Esophagus mucosa (tissue), 1 donor: ENCODE data around the gene CST11. TPM values are rescaled to one million over a fixed set of nuclear protein-coding genes. Genes with fewer than 3 reads are reported as not detected.

Experiments
- ATAC-seq: fragments of 200-7000 bp; cut with Tn5 transposase; one replicate; pipeline ENCODE4 v1.9.1; 2020
- total RNA-seq: library from RNA; stranded (reverse); gene quantifications from one replicate; pipeline ENCODE4 v1.2.4, GENCODE V29; 2023
- donor health status: DM: yes; HTN: yes; CAD: no.

Gene CST11
- total RNA-seq, 1 donor from 2014 or later = not detected

DNA sequence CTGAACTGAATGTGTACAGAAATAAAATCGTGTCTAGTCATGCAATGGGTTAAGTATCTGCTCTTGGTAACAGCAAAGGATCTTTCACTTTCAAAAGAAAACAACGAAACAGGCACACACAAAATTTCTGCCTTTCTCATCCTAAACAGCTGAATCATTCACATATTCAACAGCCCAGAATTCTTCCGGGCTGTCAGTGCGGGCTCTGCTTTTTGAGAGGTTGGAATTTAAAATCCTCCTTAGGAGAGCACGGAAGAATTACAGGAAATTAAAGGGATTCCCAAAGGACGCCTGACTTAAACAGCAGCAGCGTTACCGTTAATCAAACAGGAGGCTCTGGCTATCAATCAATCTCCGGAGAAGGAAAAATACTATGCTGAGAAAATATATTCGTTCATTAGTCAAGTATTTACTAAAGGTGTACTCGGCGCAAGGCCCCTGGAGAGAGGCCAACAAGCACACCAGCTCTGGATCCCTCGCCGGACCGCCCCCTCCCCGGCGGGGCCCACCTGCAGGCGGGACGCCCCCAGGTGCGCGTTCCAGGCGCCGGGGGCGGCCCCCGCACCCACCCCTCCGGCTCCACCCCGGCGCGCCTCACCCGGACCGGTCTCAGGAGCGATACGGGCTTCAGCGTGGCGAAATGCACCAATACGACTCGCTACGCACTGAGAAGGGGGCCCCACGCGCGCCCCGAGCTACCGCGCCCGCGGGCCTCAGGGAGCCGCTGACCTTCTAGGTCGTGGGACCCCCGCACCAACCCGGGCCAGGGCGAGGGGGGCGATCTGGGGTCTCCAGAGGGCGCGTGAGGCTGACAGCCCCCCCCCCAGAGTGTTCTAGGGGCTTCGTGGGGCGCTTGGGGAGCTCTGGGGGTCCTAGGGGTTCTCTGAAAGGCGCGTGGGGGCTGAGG lies 32.4 kb downstream of the CST11 start:
- ATAC-seq = peak; percentile 50

DNA sequence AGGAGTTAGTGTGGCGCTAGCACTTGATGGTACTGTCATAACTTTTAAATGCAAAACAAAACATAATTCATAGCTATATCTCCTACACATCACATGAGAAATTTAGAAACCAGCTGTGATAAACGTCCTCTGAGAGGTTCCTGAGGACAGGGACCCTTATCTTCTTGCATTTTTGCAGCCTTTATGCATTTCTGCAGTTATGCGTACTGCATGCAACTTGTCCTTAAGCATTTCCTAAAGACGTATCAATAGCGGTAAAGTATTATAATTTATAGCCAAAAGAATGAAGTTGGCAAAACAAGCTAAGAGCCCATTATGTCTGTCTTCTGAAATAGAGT lies 33.0 kb downstream of the CST11 start:
- ATAC-seq = no peak

DNA sequence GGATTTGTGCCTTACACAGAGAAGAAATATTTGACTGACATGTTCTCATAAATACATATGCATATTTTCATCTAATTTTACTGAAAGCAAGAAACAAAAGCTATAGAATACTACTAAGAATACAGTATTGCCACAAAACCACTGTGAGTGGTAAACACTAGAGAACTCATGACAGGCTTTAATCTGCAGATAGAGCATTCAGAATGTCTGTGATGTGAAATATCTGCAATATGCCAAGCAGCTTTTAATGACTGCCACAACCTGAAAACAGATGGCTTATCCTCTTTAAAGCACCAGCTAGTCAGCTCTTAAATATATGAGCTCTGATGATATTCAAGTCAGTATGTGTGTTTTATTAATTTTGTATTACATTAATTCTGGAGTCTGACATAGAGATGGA lies 34.8 kb downstream of the CST11 start:
- ATAC-seq = no peak

DNA sequence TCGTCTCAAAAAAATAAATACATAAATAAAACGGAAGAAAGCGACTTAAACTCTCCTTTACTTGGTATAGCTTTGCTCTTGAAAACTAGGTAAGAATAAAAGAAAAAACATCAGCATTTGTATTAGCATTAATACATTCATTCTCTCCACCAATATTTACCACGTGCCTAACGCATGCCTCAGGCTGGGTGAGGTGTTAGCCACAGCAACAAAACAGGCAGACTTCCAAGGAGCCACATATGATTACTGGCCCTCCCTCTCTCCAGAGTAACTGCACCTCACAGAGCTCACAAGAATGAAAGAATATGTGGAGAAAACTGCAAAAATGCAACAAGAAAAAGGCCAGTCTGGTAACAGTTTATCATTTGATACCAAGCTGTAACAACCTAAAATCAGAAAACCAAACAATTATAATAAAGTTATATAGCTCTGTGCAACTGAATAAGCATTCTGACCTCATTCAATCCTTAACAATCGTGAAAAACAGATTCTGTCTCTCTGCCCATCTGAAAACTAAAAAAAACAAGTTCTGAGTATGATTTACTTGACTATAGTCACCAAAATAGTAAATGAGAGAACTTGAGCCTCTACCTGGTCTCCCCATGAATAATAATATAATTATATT lies 36.6 kb downstream of the CST11 start:
- no peak for ATAC-seq

DNA sequence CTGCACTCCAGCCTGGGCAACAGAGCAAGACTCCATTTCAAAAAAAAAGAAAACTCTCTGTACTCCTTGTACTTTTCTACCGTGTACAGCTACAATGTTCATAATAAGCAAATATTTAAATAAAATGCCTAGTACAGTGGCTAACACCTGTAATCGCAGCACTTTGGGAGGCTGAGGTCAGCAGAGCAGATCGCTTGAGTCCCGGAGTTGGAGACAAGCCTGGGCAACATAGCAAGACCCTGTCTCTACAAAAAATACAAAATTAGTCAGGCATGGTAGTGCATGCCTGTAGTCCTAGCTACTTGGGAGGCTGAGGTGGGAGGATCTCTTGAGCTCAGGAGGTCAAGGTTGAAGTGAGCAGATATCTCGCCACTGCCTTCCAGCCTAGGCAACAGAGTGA lies 37.1 kb downstream of the CST11 start:
- no peak for ATAC-seq

DNA sequence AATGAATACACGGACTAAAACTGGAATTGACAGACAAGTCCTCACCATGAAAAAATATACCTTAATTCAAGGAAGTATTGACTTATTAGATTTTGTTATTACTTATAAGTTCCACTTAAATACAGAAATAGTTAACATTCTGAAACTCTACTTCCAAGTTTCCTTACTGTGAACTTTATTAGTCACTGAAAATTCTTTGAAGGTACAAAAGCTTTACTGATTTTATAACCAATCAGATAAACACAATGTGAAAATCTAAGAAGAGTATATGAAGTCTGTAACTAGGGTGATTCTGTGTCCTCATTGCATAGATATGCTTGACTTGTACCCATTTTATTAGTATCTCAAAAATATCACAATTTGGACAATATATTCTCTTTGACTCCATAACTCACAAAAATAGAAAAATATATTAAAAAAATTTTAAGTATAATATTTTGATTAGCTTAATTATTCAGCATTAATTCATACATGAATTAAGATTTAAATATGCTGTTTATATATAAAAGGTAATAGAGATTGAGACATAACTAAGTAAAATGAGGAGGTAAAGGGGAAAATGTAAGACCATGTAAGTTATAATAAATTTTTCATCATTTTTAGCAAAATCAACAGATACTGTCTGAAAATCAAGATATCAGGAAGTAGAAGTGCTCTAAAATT lies 38.0 kb downstream of the CST11 start:
- ATAC-seq = no peak

DNA sequence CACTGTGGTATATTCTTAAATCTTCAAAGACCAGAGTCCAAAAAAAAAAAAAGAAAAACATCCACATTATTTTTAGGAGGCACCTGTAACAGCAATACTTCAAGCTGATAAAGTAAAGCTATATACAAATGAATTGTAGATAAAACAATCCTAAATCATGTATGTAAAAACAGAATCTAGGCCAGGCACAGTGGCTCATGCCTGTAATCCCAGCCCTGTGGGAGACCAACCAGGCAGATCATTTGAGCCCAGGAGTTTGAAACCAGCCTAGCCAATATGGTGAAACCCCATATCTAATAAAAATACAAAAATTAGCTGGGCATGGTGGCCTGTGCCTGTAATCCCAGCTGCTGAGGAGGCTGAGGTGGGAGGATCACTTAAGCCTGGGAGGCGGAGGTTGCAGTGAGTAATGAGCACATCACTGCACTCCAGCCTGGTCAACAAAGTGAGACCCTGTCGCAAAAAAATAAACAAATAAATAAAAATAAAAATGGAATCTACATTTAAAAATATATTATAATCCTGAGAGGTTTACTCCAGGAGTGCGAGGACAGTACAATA lies 38.7 kb downstream of the CST11 start:
- ATAC-seq = no peak

DNA sequence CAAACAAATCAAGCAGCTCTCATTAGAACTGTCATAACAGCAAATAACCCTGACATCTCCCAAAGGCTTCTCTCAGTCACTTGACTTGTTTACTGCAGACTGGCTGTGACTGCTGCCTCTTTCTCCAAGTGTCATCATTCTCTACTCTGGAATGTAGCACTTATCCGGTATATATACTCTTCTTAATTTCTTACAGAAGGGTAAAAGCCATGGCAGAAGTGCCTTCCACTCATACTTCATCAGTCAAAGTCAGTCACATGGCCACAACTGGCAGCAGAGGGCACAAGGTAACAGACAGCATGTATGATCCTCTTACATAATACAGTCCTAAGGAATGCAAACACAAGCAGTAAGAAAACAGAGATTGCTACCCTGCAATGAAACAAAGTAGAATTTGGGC lies 40.6 kb downstream of the CST11 start:
- ATAC-seq = no peak

DNA sequence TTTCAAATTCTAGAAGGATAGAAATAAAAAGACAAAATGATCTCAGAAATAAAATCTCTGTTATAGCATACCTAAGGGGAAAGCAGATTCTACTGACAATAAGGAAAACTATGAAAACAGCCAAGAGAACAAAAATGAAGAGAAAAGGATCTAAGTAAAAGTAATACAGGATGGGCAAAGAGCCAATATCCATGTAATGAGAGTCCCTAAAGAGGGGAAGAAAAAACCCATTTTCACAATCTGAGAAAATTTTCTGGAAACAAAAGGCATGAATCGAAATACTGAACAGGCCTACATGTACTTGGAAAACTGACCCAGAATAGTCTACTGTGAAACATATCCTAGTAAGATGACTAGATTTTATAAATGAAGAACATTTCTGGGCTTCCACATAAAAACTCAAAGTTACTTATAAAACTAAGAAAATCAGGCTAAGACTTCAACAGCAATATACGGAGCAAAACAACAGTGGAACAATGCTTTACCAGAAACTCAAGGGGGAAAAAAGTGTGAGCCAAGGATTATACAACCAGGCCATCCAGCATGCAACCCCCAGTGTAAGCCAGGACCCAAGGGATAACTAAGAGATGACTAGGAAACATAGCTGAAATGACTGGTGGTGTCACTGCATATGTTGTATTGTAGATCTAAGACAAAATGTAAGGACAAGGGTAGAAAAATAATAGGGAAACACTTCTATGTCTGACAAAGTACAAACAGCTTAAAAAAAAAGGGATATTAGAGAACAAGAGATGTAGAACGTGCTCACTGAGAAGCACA lies 41.6 kb downstream of the CST11 start:
- ATAC-seq = no peak

DNA sequence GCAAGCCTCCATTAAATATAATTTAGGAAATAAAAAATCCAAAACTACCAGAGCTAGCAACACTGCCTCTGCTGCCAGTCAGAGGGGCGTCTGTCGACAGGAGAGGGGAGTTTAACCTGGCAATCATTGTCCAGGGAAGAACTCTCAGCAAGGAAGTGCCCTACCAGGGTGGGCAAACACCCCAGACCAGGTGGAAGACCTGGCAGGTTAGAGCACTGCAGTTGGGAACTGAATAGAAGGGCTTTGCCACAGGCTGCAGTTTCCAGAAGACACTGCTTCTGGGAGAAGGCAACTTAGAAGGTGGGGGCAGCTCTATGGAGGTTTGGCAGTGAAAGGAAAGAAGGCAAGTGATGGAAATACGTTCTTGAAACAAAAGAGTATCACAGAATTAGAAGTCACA lies 42.9 kb downstream of the CST11 start:
- ATAC-seq = no peak

DNA sequence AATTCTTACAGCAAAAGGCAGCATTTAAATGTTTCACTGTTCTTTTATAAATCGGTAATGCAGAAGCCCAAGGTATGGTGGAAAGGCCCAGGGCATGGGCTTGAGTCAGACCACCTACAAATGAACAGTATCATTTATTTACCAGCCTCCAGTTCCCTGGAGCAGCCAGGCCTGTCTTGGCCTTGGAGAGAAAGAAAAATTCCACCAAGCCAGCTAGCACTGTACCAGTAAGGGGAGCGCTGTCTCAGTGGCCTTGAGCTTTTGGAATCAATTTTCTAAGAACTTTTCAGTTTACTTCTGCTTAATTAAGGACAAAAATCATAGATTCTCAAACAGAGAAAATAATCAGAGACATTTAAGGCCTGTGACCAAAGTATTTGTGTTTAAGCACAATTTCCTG lies 43.7 kb downstream of the CST11 start:
- no peak for ATAC-seq

DNA sequence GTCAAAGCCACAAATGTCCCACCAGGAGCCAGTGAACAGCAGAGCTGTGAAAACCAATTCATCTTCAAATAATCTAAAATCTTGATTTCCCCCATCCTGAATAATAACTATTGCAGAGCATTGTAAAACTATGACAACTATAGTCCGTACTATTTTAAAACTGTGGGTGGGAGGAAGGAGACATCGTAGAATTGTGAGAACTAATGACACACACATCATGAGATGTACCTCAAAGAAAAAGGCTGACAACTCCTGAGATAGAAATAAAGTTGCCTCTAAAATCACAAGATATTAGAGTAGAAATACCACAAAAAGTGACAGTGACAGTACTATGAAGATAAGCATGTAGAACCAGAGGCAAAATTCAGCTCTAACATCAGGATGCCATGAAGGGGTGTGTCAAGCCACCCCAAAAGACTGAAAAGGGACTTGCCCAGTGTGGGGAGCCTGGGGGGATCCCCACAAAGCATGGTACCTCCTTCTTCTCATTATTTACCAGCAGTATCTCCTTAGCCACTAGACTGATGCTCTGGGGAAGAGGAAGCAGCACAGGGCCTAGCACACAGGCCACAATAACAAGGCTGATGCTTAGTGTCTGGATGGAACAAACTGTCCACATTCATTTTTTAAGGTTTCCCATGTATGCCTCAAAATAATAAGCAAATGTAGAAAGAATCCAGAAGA lies 44.8 kb downstream of the CST11 start:
- ATAC-seq = no peak

DNA sequence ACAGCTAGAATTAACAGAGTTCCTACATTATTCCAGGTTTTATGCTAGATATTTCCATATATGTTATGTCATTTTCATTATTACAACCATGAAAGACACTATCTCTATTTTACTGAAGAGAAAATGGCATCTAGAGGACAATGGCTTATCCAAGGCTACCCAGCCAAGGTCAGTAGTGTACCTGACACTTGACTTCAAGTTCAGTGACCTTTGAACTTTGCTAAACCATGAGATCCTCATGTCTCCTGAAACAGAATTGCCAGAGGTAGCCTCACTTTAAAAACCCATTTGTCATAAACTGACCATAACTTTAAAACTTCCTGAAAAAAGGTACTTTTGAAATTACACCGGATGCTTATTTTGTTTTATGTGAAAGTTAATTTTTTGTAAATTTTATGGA lies 45.8 kb downstream of the CST11 start:
- no peak for ATAC-seq

DNA sequence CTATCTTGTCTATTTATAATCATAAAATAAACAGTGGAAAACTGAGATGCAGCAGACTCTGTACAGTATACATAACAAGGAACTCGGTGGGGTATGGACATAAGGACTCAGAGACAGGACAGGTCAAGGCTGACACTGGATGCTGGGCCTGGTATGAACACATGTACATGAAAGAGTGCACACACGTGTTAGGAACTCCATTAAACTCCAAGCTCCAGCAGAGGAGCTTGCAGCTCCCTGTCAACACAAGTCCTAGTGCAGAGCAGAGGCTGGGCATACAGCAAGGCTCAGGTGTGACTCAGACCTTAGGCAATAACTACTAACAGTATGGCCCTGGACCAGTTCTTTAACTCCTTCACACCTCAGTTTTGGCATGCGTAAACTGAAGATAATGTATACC lies 48.5 kb downstream of the CST11 start:
- ATAC-seq = peak; percentile 99

DNA sequence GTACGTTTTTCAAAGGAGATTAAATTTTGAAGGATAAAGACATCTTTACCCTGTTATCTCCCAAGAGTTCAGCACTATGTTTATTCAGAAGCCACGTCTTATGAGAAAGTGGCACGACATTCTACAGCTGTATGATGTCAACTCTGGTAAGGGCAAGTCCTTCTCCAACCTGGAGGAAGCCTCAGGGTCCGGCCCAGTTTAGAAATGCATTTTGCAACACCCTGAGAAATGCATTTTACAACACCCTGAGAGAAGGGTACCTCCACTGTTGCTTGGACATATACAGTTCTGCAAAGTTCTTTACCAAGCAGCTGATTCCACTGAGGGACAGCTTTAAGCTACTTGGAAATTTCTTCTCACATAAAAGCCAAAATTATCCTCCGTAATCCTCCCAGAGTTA lies 48.9 kb downstream of the CST11 start:
- ATAC-seq = no peak

DNA sequence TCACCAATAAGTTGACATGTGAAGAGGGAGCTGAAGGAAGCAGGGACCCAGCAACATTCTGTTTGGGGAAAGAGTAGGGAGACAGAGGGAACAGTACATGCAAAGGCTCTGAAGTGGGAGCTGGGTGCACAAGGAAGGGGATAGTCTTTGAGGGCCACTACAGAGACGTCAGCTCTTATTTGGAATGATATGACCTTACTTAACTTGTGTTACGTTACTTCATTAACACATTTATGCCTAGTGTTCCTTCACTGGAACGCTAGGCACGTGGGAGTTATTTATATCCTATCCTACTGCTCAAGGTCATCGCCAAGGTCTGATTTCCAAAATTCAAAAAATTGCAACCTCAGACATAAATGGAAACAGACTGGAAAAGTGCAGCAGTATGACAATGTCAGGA lies 51.6 kb downstream of the CST11 start:
- no peak for ATAC-seq

Other genes starting within 250 kb of the CST11 start
- 21.4 TPM for gene NXT1, start 102.1 kb downstream of the CST11 start, total RNA-seq
- gene GZF1, start 90.7 kb downstream of the CST11 start, total RNA-seq = 3.6 TPM
- 4.0 TPM for gene NAPB, start 31.4 kb downstream of the CST11 start, total RNA-seq
- gene CSTL1, start 13.2 kb downstream of the CST11 start, total RNA-seq = not detected
- not detected for gene CST8, start 38.2 kb upstream of the CST11 start, total RNA-seq
- not detected for gene CST9L, start 115.6 kb upstream of the CST11 start, total RNA-seq
- not detected for gene CST9, start 153.0 kb upstream of the CST11 start, total RNA-seq
- gene CST3, start 185.1 kb upstream of the CST11 start, total RNA-seq = 292 TPM
- not detected for gene CST4, start 236.2 kb upstream of the CST11 start, total RNA-seq